Thoracic aorta (tissue), 2 donors: ENCODE measurements around the gene TBC1D7. TPM values are rescaled to one million over a fixed set of nuclear protein-coding genes. Genes with fewer than 3 reads are reported as not detected.

Experiments used
- ATAC-seq: fragments of 150-250 bp; one replicate; pipeline ENCODE4 v1.8.0; 2017; ENCODE audit warnings: low read depth; ENCODE audit not compliant: insufficient number of reproducible peaks, low FRiP score
- DNase-seq: peaks from one replicate; pipeline ENCODE4 v3.0.0-alpha.2; 2020; ENCODE audit warnings: low spot score
- H3K27ac ChIP-seq, 2 donors: fragments of 200-600 bp; sonication (generic); 1 replicate in 1 of 2; 2 replicates in 1 of 2; pipeline ENCODE4 v1.5.1; 2016; ENCODE audit warnings: mild to moderate bottlenecking in 2 of 2, moderate library complexity in 2 of 2
- H3K27me3 ChIP-seq: fragments of 200-600 bp; sonication (generic); replicated peaks from 2 replicates; pipeline ENCODE4 v1.6.0; 2016; ENCODE audit warnings: mild to moderate bottlenecking; ENCODE audit not compliant: insufficient read depth
- H3K36me3 ChIP-seq: fragments of 200-600 bp; sonication (generic); one replicate; pipeline ENCODE4 v1.5.1; 2016
- H3K4me1 ChIP-seq, 2 donors: fragments of 200-600 bp; sonication (generic); 1 replicate in 1 of 2; 2 replicates in 1 of 2; pipeline versions ENCODE4 v1.5.1 to v1.6.0; 2016; ENCODE audit warnings: low read depth in 2 of 2, mild to moderate bottlenecking in 1 of 2; ENCODE audit not compliant: control insufficient read depth in 1 of 2
- H3K4me3 ChIP-seq: fragments of 200-600 bp; sonication (generic); 2 replicates; pipeline ENCODE4 v1.5.1; 2016; ENCODE audit warnings: mild to moderate bottlenecking
- H3K9me3 ChIP-seq: fragments of 200-600 bp; sonication (generic); 2 replicates; pipeline ENCODE4 v1.5.1; 2016
- CTCF ChIP-seq: fragments of 200-600 bp; sonication (generic); IDR thresholded peaks from one replicate; pipeline ENCODE4 v1.5.1; 2019; ENCODE audit warnings: antibody characterized with exemption
- total RNA-seq, 2 donors: library from RNA; depleted of rRNA; stranded (reverse); fragments of >200 nt; gene quantifications; one replicate each; pipeline versions ENCODE4 v1.1.0 to v1.2.3, GENCODE V29; 2016

Gene TBC1D7
- total RNA-seq, 2 donors from 2014 or later = 7.3 to 17.9 TPM

DNA sequence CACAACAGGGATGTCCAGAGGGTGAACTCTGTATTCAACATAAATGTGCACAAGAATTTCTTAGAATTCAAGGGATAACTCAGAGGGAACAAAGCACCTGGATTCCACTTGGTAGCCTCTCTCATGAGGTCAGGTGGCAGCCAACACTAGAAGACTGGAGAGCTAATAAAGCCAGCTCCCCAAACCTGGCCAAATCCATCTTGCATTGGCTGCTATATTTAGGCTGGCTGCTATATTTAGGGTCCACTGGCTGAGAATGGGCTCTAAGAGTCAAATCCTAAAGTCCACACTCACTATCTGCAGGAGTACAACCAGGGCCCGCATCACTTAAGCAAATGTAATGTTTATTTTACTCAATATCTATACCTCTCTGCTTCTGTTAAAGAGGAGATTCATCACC is 20.0 kb downstream of the TBC1D7 start:
- H3K9me3 ChIP-seq = no peaks in the 10 kb centered on the region
- no peaks in the 10 kb centered on the region for H3K27me3 ChIP-seq
- no peak for ATAC-seq
- H3K27ac ChIP-seq = no peak overlapping the region
- peaks cover 9 to 25% of the 10 kb centered on the region in 2 donors for H3K4me1 ChIP-seq
- no peak for TF ChIP-seq CTCF
- no peaks in the 10 kb centered on the region for H3K36me3 ChIP-seq
- no peak overlapping the region for H3K4me3 ChIP-seq
- no peak for DNase-seq

DNA sequence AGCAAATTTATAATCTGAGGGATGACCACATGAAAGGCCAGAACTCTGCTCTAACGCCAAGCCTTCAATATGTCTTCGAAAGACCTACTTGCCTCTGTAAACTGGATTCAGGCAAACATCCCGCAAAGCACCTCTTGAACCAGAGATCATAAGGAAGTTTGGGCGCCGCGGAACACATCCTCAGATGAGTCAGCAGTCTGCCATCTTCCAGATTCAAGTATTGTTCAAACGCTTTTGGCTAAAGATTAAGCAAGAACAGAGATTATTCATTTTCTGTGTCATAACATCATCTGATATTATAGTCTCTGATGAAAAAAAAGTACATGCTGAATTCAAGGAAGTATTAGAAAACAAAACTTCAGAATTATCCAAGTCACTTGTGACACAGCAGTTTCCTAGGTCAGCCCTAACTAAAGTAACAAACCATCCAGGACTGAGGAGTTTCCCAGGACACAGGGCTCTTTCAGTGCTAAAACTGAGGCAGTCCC is 20.8 kb downstream of the TBC1D7 start:
- Histone ChIP-seq H3K36me3 (no peaks in the 10 kb centered on the region), H3K4me3 (no peak overlapping the region), H3K27me3 (no peaks in the 10 kb centered on the region), H3K4me1 (peaks cover 15 to 33% of the 10 kb centered on the region in 2 donors), H3K9me3 (no peaks in the 10 kb centered on the region), H3K27ac (no peak overlapping the region)
- ATAC-seq (no peak), DNase-seq (no peak)
- no peak for TF ChIP-seq CTCF

DNA sequence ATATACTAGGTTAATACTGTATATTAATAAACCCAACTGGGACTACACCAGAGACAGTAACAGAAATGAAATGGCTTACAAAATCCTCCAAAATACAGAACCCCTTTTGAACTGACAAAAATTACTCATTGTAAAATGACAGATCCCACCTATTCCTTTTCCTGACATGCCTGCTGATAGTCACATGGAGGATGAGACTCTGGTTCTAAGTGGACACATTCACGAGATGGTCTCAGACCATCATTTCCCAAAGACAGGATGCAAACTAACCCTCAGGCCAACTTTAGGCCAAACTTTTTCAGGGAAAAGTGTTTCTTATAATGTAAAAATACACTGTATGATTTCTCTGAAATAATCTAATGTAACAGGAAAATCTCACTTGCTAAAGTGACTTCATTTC is 22.5 kb downstream of the TBC1D7 start:
- no peak overlapping the region for H3K27ac ChIP-seq
- H3K36me3 ChIP-seq = no peaks in the 10 kb centered on the region
- H3K4me1 ChIP-seq = peaks cover 18 to 31% of the 10 kb centered on the region in 2 donors
- H3K4me3 ChIP-seq = no peak overlapping the region
- no peak for TF ChIP-seq CTCF
- no peaks in the 10 kb centered on the region for H3K9me3 ChIP-seq
- no peaks in the 10 kb centered on the region for H3K27me3 ChIP-seq
- no peak for ATAC-seq
- DNase-seq = no peak

- peaks cover 18 to 31% of the 10 kb centered on the region in 2 donors for H3K4me1 ChIP-seq
- DNase-seq (no peak), ATAC-seq (no peak)
- no peaks in the 10 kb centered on the region for H3K9me3 ChIP-seq
- no peak overlapping the region for H3K4me3 ChIP-seq
- no peaks in the 10 kb centered on the region for H3K27me3 ChIP-seq
- H3K36me3 ChIP-seq = no peaks in the 10 kb centered on the region
- no peak for TF ChIP-seq CTCF
- no peak overlapping the region for H3K27ac ChIP-seq
These were observed 23.0 kb downstream of the TBC1D7 start for GRCh38 chr6:13305288-13305687.

GRCh38 chr6:13304580-13305260 is 23.6 kb downstream of the TBC1D7 start:
- no peaks in the 10 kb centered on the region for H3K27me3 ChIP-seq
- no peak for DNase-seq
- H3K9me3 ChIP-seq = no peaks in the 10 kb centered on the region
- H3K4me1 ChIP-seq = peaks cover 18 to 31% of the 10 kb centered on the region in 2 donors
- ATAC-seq = no peak
- no peak for TF ChIP-seq CTCF
- H3K4me3 ChIP-seq = no peak overlapping the region
- H3K27ac ChIP-seq = peak overlapping the region; percentile 20 to 47
- H3K36me3 ChIP-seq = no peaks in the 10 kb centered on the region
